GM18505 (cell line): ENCODE data around the gene MYZAP.

Experiments used
- ATAC-seq: cut with Tn5 transposase; IDR thresholded peaks from one replicate; pipeline ENCODE4 v1.9.1; 2021; ENCODE audit not compliant: unreplicated experiment
- POLR2A ChIP-seq: IDR thresholded peaks from 4 replicates; pipeline ENCODE4 v1.6.1; 2011; ENCODE audit warnings: borderline replicate concordance; ENCODE audit not compliant: insufficient read depth, insufficient read length; ENCODE audit errors: extremely low read depth

The MYZAP gene

DNA sequence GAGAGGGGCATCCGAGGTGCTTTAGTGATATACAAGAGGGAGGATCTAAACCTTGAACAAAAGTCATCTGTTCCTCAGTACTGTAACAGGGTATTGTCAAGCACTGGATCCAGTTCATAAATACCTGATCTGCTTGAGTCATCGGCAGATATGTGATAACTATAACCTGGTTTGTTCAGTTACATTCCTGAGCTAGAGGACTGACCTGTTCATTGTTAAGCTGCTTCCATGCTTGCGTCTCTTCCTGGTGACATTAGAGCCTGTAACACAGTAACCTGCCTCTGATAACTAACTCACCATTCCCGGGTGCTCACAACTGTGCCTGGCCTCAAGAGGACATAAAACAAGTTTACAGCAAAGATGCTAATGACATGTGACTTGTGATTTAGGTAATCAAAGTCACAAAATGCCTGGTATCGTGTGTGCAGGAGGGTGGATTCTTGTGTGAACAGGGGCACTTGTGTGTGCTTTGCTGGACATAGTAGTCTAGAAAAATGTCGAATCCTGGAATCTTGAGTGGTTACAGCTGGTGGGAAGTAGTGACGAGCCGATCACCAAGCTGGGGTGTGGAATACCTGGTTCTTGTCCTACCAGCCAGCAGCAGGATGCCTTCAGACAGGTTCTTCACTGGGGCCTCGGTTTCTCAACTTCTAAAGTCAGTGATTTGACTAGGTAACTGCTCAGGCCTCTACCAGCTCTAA is 83.9 kb downstream of the MYZAP start:
- no peak for ATAC-seq
- no peak for TF ChIP-seq POLR2A

DNA sequence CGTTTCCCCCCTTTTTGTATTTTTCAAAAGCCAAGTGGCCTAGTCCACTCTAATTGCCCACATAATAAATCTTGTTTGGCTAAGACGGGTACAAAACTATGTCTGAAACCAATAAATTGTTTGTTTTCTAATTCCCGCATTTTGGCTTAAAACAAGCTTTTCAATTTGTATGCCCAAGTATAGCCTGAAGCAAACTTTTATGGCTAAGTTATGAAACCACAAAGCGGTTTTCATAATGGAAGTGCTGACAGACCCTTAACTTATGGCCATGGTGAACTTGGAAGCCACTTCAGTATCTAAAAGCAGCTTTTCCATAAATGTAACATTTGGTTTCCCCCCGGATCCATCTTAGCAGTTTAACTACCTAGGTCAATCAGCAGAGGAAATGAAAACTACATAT is 84.9 kb downstream of the MYZAP start:
- no peak for ATAC-seq
- no peak for TF ChIP-seq POLR2A

DNA sequence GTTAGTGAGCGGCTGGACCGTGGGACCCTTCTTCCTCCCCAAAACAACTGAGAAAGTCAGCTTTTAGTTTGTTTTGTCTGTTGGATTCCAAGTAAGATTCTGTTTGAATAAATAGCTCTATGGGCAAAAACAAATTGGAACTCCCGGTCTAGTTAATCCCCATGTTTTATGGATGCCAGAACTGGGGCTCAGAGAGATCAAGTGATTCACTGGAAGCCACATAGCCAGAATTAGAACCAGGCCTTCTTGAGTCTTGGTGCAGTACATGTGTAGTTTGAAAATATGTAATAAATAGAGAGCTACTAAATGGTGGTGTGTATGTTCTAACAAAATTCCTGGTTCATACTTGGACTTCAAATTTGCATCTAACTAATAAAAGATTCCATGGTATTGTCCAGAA is 85.5 kb downstream of the MYZAP start:
- TF ChIP-seq POLR2A = no peak
- ATAC-seq = no peak

DNA sequence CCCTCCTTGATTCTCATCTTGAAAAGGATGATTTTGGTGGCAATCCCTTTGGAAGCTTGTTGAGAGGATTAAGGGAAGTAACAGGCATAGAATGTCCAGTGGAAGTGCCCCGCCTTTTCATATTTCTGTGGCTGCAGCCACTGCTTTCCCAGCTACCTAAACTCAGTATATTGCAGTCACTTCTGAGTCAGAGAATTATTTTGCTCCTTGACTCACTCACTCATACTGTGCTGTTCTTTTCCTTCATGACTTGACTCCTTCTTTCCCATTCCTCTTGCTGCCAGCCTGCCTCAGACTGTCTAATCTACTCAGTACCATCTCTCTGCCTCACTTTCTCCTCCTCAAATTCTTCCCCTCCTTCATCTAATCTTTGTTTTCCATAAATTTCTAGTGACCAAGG is 88.3 kb downstream of the MYZAP start:
- TF ChIP-seq POLR2A = no peak
- no peak for ATAC-seq

DNA sequence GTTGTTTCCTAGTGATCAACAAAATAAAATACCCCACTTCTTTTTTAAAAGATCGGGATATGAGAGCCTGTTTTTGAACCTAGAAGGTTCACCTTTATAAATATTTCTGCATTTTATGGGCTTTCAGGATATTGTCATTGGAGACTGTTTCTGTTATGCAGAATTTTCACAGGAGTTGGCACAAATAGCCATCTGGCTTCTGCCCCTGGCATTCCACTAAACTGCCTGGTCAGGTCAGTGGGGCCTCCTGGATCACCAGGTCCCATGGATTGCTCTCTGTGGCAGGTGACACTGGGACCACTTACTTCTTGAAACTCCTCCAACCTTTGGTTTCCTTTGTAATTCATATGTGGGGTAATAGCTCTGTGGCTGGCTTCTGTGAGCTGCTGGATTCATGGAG is 89.3 kb downstream of the MYZAP start:
- TF ChIP-seq POLR2A = no peak
- no peak for ATAC-seq

DNA sequence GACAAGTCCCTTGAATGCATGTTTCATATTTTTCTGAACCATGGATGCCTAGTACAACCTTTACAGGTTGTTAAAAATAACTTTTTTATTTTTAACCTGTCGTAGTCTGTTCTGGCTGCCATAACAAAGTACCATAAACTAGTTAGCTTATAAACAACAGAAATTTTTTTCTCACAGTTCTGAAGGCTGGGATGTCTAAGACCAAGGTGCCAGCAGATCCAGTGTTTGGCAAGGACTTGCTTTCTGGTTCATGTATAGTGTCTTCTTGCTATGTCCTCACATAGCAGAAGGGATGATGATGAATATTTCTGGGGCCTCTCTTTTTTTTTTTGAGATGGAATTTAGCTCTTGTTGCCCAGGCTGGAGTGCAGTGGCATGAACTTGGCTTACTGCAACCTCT is 91.8 kb downstream of the MYZAP start:
- no peak for ATAC-seq

DNA sequence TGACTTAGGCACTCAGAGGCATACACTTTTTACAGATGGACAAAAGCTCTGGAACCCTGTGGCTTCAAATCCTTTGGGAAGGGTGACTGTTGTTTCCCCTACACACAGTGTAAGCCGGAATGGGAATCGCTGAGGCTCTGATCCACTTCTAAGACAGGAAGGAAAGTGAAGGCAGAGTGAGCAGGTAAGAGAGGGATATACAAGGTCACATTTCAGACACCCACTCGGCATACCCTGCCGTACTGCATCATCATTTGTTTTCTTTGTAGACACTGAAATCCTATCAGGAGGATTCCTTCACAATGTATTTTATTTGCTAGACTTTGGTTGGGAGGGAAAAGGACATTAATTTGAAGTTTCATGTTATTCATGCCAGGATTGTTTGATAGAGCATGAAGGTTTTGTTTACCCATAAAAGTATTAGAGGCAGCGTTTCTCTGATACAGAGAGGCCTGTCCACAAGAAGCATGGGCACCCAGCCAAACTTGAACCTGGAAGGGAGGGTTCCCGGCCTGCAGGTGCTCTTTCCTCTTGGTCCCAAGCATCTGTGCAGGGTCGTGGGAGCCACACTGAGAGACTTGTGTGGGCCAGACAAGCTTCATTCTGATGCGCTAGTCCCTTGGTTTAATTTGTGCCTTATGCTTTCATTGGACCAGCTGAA is 92.9 kb downstream of the MYZAP start:
- no peak for TF ChIP-seq POLR2A
- no peak for ATAC-seq

More for the DNA sequence above, 91.8 kb downstream of the MYZAP start:
- no peak for TF ChIP-seq POLR2A

DNA sequence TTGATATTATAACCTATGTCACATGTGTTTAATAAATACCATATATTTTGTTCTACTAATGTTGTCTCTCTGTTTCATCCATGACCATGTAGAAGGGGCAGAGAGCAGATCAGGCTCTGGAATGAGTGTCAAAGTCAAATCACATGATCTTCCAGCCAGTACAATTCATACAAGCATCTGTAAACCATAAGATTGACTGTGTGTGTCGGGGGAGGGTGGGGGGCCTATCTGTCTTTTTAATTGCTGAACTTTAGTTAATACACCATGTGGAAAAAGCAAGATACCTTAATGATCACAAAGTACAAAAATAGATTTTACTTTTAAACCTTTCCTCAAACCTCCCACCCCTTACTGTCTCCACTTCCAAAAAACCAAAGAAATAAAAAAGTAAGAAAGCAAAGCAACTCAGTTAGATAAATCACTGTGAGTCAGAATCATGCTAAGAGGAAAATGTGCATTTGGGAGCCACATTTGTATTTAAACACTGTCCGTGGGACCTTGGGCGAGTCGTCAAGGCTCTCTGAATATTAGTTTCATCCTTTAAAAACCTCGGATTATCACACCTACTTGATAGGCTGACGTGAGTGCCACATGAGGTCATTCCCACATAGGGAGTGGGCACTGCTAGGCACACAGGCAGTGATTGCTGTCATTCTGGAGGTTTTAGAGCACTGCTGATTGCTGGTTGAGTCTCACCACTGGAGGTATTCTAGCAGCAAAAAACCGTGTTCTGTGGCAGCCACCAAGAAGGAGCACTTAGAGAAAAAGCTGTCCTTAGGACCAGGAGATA is 93.8 kb downstream of the MYZAP start:
- no peak for TF ChIP-seq POLR2A
- no peak for ATAC-seq

DNA sequence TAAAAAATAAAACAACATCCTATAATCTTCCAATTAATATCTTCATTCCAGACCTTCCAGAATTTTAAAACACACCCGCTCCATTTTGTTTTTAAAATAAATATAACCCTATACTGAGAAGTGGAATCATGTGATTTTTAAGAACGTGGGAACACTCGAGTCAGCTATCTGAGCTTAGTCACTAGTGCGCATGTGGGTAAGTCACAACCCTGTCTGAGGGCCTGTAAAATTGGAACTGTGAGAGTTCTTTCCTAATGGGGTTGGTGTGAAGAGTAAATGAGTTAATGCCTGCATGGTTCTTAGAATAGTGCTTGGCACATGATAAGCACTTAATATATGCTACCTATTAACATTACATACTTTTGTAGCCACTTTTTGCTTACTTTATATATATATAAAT is 95.0 kb downstream of the MYZAP start:
- no peak for ATAC-seq

DNA sequence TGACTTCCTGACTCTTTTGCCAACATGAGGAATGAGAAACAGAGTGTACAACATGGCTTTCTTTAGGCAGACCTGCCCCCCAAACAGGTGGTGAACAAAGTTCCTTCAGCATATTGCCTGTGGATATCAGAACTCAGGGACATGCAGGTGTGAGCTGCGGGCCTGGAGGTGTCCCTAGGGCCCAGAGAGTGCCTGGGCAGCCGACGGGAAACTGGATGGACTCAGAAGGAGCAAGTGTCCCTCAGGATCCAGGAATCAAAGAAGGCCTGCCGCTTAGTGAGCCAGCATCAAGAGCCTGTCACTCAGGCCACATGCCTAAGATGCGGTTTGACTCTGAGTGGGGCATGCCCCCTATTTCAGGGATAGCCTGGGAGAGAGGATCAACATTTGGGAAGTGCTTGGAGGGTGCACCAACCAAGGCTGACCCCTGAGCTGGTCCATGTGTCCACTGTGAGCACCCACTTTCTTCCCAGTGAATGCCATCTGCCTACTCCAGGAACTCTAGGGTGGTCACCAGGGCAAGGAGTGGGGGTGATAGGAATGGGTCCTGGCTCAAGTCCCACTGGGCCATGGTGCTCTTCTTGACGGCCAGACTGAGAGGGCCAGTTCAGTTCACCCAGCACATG is 98.8 kb downstream of the MYZAP start:
- ATAC-seq = no peak
- TF ChIP-seq POLR2A = no peak

More for the DNA sequence above, 95.0 kb downstream of the MYZAP start:
- TF ChIP-seq POLR2A = no peak

DNA sequence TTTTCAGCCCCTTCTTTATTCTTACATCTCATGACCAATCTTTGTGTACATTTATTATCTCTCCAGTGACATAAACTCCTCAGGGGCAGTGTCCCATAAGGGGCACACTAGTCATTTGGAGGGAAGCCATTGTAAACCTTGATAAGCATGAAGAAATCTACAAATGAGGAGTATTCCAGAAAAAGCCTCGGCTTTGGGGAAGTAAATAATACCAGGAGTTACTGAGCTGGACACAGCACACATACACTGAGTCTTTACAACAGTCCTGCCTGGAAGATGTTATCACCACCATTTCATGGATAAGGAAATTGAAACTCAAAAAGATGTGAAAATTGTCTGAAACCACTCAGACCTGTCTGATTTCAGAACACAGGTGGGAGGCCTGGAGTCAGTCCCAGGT is 99.4 kb downstream of the MYZAP start:
- no peak for ATAC-seq
- no peak for TF ChIP-seq POLR2A

DNA sequence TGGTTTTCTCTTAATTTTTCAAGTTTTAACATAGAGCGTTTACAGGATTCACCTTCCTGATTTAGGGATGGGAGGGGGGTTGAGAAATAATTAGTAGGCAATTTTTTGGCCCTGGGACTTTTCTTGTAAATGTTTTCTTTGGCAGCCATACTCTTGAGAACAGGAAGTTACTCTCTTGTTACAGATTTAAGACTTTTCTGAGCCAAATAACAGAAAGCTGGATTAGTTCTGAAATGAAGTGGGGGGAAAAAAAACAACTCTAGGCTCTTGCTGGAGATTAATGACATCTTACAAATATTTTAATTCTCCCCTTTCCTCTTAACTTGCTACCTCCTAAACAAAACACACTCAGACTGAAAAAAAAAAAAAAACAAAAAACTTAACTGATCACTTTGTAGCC is 101.0 kb downstream of the MYZAP start:
- TF ChIP-seq POLR2A = no peak
- ATAC-seq = no peak

DNA sequence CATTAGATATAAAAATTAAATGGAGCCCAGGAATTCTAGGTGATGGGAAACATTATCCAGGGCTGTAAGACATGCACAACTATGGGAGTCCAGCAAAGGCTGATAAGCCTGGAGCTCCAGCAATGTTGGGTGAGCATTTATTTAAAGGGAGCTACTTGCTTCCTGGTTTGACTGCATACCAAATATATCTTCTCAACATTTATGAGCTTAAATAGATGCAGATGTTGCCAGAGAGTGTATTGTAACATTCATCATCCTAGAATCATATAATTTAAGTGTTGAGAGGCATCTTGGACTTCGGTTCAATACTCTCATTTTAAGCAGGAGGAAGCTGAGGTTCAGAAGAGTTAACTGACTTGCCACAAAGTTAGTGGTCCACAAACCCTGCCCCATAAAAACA is 102.6 kb downstream of the MYZAP start:
- no peak for ATAC-seq
- no peak for TF ChIP-seq POLR2A

DNA sequence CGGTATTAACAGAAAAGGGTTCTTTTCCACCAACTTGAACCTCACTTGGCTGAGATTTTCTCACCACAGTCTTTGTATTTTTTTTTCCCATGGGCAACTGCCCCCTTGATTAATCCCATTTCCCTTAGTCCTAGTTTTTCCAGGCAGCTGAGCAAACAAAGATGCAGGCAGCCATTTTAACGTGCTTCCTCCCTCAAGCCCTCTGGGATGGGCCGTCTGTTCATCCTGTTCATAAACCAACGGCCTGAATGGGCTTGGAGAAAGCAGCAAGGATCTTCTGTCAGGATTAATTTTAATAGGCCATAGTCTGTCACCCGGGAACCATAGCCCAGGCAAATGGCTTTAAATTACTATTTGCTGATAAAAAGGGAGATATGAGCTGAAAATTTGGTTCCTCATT is 104.4 kb downstream of the MYZAP start:
- no peak for TF ChIP-seq POLR2A
- no peak for ATAC-seq

DNA sequence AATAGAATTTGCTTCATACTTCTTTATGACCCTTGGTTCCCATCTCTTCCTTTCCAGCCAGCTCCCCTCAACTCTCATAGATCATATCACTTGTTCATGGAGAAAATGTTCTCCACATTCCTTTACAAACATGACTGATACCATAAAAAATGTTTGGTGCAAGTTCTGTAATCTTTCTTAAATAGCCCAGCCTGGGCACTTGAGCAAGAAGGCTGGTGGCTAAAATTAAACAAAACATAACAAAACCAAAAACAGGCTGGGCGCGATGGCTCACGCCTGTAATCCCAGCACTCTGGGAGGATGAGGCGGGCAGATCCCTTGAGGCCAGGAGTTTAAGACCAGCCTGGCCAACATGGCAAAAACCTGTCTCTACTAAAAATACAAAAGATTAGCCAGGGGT is 105.9 kb downstream of the MYZAP start:
- TF ChIP-seq POLR2A = no peak
- ATAC-seq = no peak
